Prostate gland (tissue), 2 donors: Measurements from ENCODE around the gene MSMP.

Experiments
- CTCF ChIP-seq, 4 experiments: fragments of 200-600 bp in 2 of 4; fragments of 450-650 bp in 2 of 4; sonication (generic) in 2 of 4; IDR thresholded peaks; 1 replicate in 3 of 4; 2 replicates in 1 of 4; pipeline ENCODE4 v1.5.1; 2016 to 2019; ENCODE audit warnings: antibody characterized with exemption in 4 of 4, mild to moderate bottlenecking in 2 of 4, moderate library complexity in 2 of 4
- POLR2A ChIP-seq: fragments of 450-650 bp; IDR thresholded peaks from one replicate; pipeline ENCODE4 v1.6.1; 2016; ENCODE audit warnings: antibody characterized with exemption, mild to moderate bottlenecking

- TF ChIP-seq CTCF (IDR thresholded peaks at IDR 0.05) (no peak), POLR2A (no peak)
Measured at GRCh38 chr9:35760651-35761050, 6.6 kb upstream of the MSMP start.
